CD4-positive, alpha-beta T cell treated with Interleukin-2 at 100 ng/mL for 4 hours (primary cell): ENCODE results near the gene SORCS1.

Source experiments
- DNase-seq: peaks from one replicate; pipeline ENCODE4 v3.0.0-alpha.2; 2020; ENCODE audit warnings: low spot score

SORCS1 gene

DNA sequence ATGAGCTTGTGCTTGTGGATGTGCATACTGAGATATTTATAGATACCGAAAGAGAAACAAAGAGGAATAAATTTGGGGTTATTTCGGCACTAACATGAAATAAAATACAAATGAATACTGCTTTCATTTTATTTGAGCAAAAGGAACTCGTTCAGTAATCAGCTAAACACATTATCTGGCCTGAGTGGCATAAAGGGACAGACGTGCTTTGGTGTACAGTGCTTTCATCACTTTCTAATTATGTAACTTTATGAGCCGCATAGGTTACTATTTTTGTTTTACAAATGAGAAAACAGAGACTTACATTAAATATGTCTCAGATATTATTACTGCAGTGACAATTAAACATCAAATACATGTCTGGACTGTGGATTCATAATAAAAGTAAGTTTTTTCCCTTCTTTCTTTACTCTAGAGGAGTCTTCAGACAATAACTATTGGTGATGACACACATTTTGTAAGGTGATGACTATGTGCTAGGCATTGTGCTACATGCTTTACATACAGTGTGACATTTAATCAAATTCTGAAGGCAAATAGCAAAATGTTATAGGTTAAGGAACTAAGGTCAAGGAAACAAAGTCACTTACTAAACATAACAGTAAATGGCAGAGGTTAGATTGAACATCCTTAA is 503.3 kb downstream of the SORCS1 start:
- DNase-seq: no peak

DNA sequence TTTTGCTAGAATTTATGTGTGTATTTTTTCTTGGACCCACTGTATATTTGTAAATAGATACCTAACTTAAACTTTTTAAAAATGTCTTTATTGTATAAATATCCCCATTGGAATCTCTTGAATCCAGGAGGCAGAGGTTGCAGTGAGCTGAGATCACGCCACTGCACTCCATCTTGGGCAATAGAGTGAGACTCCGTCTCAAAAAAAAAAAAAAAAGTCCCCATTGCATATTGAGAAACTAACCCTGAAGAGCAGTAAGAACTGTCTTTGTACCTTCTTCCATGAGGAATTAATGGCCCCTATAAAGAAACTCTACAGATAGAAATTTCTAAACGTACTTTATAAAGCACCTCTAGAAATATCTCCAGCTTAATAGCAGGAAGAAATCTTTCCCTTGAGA is 504.0 kb downstream of the SORCS1 start:
- DNase-seq: no peak

DNA sequence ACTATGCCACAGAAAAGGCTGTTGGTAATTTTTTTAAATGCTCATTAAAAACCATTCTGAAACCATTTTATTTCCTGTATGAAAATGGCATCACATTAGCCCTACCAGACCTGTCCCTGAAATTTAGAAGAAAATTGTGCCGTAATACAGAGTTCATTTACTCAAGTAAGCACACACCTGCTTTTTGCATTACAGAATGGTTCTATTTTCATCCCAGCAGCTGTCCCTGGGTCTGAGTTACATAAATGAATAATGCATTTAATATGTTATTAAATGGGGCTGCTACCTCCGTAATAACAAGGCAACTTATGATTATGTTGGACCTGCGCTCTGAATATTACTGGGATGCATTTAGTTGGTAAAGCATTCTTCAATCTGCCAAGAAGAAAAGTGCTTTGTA is 508.9 kb downstream of the SORCS1 start:
- no peak for DNase-seq

DNA sequence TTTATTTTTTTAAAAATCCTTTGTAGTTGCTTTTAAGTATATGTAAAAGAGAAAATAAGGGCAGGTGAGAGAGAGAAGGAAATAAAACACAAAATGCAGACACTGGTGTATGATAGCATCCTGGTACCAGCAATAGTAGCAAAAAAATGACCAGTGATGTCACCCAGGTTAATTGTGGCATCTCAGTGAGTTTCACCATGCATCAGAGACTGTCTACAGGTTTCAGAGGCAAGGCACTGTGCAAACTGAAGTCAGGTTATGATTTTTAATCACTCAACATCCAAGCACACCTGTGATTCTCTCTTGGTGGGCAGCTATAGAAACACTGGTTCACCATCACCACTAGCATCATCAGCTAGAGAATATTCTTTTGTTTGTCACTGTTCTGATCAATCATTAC is 509.3 kb downstream of the SORCS1 start:
- DNase-seq: no peak

DNA sequence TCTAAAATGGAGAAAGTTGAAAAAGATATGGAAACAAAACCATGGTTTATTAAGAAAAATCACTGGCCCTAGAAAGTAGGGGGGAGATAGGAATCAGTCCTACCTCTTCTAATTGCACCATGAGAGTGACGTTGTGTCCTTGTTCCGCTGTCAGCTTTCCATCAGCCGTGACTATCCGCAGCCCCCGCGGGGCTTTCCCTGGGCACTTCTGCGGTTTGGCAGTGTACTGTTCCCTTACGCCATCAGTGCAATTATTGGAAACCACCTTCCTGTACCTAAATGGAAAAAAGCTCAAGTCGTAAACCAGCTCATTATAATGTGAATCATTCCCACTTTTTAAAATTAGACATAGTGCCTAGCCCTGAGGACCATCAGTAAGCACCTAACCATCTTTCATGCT is 512.2 kb downstream of the SORCS1 start:
- no peak for DNase-seq

DNA sequence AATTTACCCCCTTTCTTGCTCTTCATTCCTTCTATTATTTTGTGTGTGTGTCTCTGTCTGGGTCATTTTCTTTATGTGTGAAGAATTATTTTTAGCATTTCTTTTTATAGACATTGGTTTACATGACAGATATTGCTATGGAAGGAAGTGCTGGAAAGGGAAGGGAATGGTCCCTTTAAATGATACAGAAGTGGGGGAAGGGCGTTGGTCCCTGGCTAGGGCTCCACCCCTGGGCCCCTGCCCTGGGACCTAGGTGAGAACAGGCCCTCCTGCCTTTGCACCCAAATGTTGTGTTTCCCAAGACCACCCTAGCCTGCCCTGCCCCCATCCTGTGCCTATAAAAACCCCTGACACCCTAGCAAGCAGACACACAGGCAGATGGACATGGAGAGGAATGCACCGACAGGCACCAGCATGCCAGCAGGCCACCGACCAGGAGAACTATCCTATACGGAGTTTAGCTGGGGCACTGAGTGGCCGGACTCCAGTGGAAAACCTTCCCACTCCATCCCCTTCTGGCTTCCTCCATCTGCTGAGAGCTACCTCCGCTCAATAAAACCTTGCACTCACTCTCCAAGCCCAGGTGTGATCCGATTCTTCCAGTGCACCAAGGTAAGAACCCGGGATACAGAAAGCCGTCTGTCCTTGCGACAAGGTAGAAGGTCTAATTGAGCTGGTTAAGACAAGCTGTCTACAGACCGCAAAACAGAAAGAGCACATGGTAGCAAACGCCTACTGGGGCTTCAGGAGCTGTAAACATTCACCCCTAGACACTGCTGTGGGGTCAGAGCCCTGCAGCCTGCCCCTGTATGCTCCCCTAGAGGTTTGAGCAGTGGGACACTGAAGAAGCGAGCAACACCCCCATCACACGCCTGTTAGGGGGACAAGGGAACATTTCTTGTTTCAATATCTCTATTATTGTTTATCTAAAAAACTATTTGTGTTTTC is 515.7 kb downstream of the SORCS1 start:
- no peak for DNase-seq

- no peak for DNase-seq
Measured at GRCh38 chr10:106643473-106643872, 521.0 kb downstream of the SORCS1 start.

DNA sequence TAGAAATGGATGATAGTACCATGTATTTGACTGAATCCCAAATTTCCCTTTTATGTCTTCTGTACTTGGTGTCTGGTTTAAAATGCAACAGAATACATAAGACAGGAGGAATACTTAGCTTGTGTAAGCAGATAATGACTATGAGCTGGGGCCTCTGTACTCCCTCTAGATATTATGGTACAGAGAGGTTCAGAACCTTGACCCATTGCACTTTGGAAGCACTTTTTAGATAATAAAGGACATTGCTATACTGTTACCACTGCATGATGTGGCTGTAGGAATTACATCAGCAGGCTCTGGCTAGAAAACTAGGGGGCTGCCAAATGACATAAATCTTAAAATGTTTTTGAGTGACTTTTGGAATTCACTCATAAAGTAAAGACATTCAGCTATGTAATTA is 526.6 kb downstream of the SORCS1 start:
- DNase-seq: no peak

DNA sequence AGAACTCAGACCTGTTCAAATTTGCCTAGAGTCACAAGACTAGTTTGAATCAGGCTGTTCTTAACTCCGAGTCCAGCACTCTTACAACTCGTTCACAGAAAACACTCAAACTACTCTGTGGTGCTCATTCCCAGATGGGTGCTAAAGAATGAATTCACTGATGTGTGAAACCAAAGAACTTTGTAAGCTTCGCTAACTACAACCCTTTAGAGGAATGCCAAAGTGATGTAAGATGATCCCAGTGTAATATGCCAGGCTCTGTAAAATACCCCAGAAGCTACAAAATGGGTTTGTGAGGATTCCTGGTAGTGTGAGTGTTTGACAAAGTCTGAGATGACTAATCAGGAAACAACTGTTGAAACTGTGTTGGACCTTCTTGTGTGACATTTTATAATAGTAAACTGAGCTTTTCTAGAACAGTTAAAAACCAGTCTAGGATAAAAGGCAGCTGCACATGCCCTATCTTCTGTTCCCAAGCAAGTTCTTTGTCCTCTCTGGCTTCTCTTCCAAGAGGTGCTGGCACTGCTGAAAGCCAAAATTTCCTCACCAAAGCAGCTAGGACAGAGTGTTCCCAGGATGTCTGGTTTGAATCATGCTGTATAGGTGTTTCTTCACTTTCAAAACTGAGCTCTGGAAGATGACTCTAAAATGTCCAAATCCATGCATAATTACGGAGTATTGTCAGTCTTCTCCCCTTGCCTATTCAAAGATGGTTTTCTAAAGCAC is 527.6 kb downstream of the SORCS1 start:
- no peak for DNase-seq

DNA sequence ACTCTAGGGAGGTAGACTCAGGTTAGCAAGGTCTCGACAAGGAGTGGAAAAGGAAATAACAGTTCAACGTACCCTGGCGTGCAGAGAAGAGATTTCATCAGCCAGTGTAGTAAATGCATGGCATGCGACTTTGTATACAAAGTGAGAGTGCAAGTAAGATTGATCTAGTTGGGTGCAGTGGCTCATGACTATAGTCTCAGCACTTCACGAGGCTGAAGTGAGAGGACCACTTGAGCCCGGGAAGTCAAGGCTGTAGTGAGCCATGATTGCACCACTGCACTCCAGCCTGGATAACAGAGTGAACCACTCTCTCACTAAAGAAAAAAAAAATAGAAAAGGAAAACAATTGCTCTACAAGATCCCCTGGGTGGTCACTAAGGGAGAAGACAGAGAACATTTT is 528.6 kb downstream of the SORCS1 start:
- no peak for DNase-seq

DNA sequence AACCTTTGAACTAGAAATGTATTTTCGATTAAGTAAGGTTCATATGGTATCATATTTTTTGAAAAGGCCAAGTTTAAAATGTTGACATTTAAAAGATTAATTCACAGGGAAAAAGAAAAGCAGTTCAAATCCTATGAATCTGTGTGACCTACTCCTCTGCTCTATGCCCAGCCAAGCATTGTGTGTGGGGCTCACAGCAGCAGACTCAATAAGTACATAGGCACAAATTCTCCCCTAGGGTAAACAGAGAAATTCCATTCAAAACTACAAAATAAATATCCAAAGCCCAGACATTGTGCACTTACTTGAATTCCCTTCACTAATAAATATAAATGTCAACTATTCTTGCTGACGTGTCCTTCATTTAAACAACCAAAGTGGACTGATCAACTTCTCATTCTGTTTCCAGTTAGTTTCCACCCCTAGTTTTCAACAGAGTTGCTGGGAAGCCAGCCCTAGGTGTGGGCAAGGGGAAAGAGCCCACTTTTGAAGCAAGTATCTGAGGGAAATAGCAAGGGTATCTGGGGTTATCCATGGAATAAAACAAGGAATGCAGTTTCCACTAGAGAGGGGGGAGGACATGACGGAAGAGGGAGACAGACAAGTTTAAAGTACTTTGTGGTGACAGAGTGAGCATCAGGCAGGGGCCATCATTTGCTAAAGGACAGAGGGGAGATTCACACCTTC is 533.3 kb downstream of the SORCS1 start:
- no peak for DNase-seq

DNA sequence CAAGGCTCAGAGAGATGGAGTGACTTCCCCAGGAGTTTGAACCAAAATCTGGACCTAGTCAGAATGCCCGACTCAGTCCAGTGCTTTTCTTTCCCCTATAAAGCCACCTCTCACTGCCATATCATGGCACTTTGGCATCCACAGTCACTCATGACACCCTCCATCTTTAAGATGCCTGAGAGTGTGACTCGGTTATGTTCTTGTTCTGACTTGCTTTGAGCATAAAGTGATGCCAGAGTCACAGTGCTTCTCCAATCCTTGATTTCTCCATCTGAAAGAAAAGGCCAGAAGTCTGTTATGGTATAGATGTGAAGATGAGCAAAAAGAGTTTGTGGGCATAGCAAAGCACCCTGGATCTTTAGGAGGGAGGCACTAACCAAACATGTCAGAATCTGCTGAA is 538.1 kb downstream of the SORCS1 start:
- DNase-seq: no peak

DNA sequence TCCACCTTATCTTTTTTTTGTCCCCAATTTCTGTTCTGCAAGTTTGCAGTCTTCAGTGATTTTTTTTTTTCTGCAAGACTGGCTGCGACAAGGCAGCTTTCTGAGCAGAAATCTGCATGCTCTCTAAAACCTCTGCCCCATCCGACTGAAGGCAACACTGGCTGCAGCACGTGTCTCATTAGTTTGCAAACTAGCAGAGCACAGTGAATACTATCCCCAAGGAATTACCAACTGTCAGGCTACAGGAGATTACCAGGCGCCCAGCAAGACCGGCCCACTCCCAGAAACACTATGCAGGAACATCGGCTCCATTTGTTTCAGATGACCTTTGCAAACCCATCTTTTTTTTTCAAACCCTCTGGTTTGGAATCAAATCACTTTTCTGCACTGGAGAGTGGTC is 538.8 kb downstream of the SORCS1 start:
- no peak for DNase-seq

DNA sequence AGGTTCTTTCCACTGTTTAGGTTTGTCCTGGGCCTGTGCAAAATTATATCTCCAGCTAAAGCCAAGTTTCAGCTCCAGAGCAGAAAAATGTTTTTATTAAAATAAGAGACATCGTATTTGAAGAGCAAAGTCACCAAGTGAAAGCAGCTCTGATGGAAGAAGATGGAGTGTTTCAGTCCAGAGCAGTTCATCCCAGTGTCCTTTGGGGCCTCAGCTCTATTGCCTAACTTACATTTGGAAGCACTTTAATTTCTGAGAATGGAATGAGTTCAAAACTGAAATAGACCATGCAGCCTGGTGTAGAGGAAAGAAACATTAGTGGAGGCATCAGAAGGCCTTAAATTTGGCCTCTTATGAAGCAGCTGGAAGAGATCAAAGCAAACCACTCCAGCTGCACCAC is 545.2 kb downstream of the SORCS1 start:
- no peak for DNase-seq

GRCh38 chr10:106618646-106619045 is 545.9 kb downstream of the SORCS1 start:
- DNase-seq: no peak

GRCh38 chr10:106615081-106615480 is 549.4 kb downstream of the SORCS1 start:
- no peak for DNase-seq

- DNase-seq: no peak
Measured at GRCh38 chr10:106614293-106614692, 550.2 kb downstream of the SORCS1 start.

DNA sequence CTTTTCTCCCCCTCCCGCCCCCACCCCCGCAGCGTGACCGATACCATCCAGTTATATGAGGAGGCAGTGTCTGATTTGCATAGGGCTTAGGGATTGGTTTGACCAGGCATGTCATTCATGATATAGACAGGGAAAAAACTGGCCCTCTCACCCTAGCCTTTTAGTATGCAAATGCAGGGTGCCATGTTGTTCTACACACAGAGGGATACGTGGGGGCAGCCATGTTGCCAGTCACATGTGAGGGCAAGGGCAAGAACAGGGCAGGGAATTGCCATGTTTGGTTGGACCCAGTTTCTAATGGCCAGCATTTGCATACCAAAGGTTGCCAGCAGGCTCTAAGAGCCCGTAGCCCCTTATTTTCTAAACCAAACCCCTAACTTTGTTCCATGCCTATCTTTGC is 552.1 kb downstream of the SORCS1 start:
- no peak for DNase-seq

GRCh38 chr10:106609470-106610266 is 554.8 kb downstream of the SORCS1 start:
- DNase-seq: no peak

DNA sequence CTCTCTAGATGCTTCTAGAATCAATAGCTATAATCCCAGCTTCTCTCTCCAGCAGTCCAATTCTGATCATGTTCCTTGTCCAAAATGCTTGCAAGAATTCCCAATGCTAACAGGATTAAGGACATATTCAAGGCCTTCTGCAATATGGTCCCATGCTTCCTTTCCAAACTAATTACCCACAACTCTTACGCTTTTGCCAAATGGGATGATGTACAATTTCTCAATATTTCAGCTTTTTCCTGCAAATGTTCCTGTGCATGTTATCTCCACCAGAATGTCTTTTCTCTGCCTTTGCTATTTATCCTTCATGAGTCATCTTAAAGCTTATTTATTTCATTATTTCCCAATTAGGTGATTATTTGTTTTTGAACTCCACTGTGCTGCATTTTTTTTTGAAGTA is 556.4 kb downstream of the SORCS1 start:
- no peak for DNase-seq

- no peak for DNase-seq
Measured at GRCh38 chr10:106595281-106595680, 569.2 kb downstream of the SORCS1 start.

- no peak for DNase-seq
Measured at GRCh38 chr10:106593876-106594275, 570.6 kb downstream of the SORCS1 start.
